Stomach smooth muscle (tissue), 2 donors: ENCODE results near the gene TMEM250.
"Not testable (repeated sequence)": the region's sequence is repeated elsewhere in the genome, so short reads cannot be mapped to it uniquely, and the experiment has no call there.

Experiments
- H3K27ac ChIP-seq: one replicate; pipeline ENCODE4 v1.7.0; 2013; ENCODE audit warnings: mild to moderate bottlenecking, low read length, inconsistent platforms
- H3K27me3 ChIP-seq, 2 donors: one replicate each; pipeline ENCODE4 v1.7.0; 2013; ENCODE audit warnings: low read length in 2 of 2; ENCODE audit not compliant: insufficient read depth in 2 of 2, control insufficient read depth in 1 of 2
- H3K36me3 ChIP-seq, 2 donors: one replicate each; pipeline ENCODE4 v1.7.0; 2013; ENCODE audit warnings: low read length in 2 of 2; ENCODE audit not compliant: control insufficient read depth in 2 of 2, insufficient read depth in 2 of 2
- H3K4me1 ChIP-seq: one replicate; pipeline ENCODE4 v1.7.0; 2013; ENCODE audit warnings: low read length; ENCODE audit not compliant: control insufficient read depth, insufficient read depth
- H3K4me3 ChIP-seq, 2 donors: one replicate each; pipeline ENCODE4 v1.7.0; 2013; ENCODE audit warnings: low read length in 2 of 2
- H3K9ac ChIP-seq, 2 donors: one replicate each; pipeline ENCODE4 v1.7.0; 2013; ENCODE audit warnings: low read length in 2 of 2, mild to moderate bottlenecking in 1 of 2
- H3K9me3 ChIP-seq, 2 donors: one replicate each; pipeline ENCODE4 v1.7.0; 2013; ENCODE audit warnings: low read length in 2 of 2; ENCODE audit not compliant: control insufficient read depth in 2 of 2
- donor health status: healthy.
- donor health status: Pancreatic carcinoma.

The TMEM250 gene

GRCh38 chr9:136153381-136154065 is 34.8 kb upstream of the TMEM250 start:
- Histone ChIP-seq H3K4me1 (no peaks in the 10 kb centered on the region), H3K9ac (no peak overlapping the region), H3K36me3 (no peaks in the 10 kb centered on the region), H3K27me3 (peaks cover 17 to 25% of the 10 kb centered on the region in 2 donors), H3K9me3 (no peaks in the 10 kb centered on the region), H3K27ac (no peak overlapping the region), H3K4me3 (no peak overlapping the region)

DNA sequence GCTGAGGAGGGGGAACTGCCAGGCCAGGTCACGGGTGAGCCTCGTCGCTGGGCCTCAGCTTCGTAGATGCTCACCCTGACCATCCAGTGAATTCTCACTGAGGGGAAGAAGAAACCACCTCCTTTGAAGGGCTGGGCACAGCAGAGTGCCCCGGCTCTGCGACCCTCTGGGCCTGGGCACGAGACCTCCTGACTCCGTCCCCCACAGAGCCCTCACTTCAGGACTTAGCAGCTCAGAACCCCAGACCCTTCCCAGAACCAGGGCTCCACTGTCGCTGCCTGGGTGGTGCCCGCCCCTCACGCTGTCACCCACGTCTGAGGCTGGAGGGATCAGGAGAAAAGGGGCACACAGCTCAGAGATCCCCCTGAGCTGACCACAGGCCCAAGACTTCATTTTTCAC is 34.3 kb upstream of the TMEM250 start:
- Histone ChIP-seq H3K9ac (no peak overlapping the region), H3K27ac (no peak overlapping the region), H3K4me3 (no peak overlapping the region), H3K9me3 (no peaks in the 10 kb centered on the region), H3K36me3 (no peaks in the 10 kb centered on the region), H3K27me3 (peaks cover 18 to 30% of the 10 kb centered on the region in 2 donors), H3K4me1 (no peaks in the 10 kb centered on the region)

DNA sequence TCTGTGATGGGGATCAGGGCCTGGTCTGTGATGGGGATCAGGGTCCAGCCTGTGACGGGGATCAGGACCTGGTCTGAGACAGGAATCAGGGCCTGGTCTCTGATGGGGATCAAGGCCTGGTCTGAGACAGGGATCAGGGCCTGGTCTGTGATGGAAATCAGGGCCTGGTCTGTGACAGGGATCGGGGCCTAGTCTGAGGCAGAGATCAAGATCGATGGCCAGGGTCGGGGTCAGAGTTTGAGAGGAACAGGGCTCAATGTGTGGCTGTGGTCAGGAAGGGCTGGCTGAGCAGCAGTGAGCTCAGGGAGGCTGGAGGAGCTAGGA is 33.8 kb upstream of the TMEM250 start:
- no peaks in the 10 kb centered on the region for H3K4me1 ChIP-seq
- H3K9ac ChIP-seq = no peak overlapping the region
- peaks cover 21 to 30% of the 10 kb centered on the region in 2 donors for H3K27me3 ChIP-seq
- no peaks in the 10 kb centered on the region for H3K36me3 ChIP-seq
- H3K9me3 ChIP-seq = no peaks in the 10 kb centered on the region
- H3K4me3 ChIP-seq = no peak overlapping the region
- H3K27ac ChIP-seq = no peak overlapping the region

DNA sequence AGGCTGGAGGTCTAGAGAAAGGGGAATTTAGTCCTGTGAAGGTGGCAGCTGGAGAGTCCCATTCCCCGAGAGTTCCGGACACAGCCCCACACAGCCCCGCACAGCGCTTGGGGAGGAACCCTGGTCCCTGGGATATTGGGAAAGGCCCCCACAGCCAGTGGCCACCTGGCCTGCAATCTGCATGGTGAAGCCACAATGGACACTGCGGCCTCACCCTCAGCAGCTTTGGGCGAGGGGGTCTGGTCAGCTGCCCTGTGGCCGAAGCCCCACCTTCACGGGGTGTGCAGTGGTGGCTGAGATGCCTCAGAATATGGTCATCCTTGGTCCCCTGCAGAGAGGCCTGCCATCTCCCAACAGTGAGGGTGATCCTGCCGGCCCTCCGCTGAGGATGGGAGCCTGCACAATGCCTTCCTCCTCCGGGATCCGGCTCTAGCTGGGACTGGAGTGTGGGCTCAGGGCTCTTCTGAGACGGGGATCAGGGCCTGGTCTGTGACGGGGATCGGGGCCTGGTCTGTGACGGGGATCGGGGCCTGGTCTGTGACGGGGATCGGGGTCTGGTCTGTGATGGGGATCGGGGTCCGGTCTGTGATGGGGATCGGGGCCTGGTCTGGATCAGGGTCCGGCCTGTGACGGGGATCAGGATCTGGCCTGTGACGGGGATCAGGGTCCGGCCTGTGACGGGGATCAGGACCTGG is 33.3 kb upstream of the TMEM250 start:
- no peak overlapping the region for H3K27ac ChIP-seq
- peaks cover 23 to 31% of the 10 kb centered on the region in 2 donors for H3K27me3 ChIP-seq
- no peaks in the 10 kb centered on the region for H3K36me3 ChIP-seq
- H3K4me3 ChIP-seq = no peak overlapping the region
- H3K4me1 ChIP-seq = no peaks in the 10 kb centered on the region
- H3K9ac ChIP-seq = no peak overlapping the region
- H3K9me3 ChIP-seq = no peaks in the 10 kb centered on the region

- no peak overlapping the region for H3K27ac ChIP-seq
- H3K36me3 ChIP-seq = no peaks in the 10 kb centered on the region
- no peak overlapping the region for H3K9ac ChIP-seq
- H3K27me3 ChIP-seq = peaks cover 26 to 31% of the 10 kb centered on the region in 2 donors
- H3K9me3 ChIP-seq = no peaks in the 10 kb centered on the region
- no peaks in the 10 kb centered on the region for H3K4me1 ChIP-seq
- no peak overlapping the region for H3K4me3 ChIP-seq
Measured at GRCh38 chr9:136151214-136151804, 32.6 kb upstream of the TMEM250 start.

- not testable (repeated sequence) for H3K4me1 ChIP-seq, H3K9ac ChIP-seq, H3K9me3 ChIP-seq, H3K4me3 ChIP-seq, H3K36me3 ChIP-seq, H3K27ac ChIP-seq
- H3K27me3 ChIP-seq = peaks cover 28 to 34% of the 10 kb centered on the region in 2 donors
Measured at GRCh38 chr9:136150664-136151213, 32.1 kb upstream of the TMEM250 start.

- Histone ChIP-seq H3K9ac (no peak overlapping the region), H3K9me3 (no peaks in the 10 kb centered on the region), H3K27ac (no peak overlapping the region), H3K36me3 (no peaks in the 10 kb centered on the region), H3K27me3 (peaks cover 32 to 34% of the 10 kb centered on the region in 2 donors), H3K4me3 (no peak overlapping the region), H3K4me1 (no peaks in the 10 kb centered on the region)
Measured at GRCh38 chr9:136149853-136150252, 31.2 kb upstream of the TMEM250 start.

GRCh38 chr9:136149337-136149736 is 30.7 kb upstream of the TMEM250 start:
- no peak overlapping the region for H3K9ac ChIP-seq
- no peak overlapping the region for H3K27ac ChIP-seq
- H3K27me3 ChIP-seq = peaks cover 34 to 37% of the 10 kb centered on the region in 2 donors
- no peaks in the 10 kb centered on the region for H3K9me3 ChIP-seq
- no peak overlapping the region for H3K4me3 ChIP-seq
- no peaks in the 10 kb centered on the region for H3K36me3 ChIP-seq
- H3K4me1 ChIP-seq = no peaks in the 10 kb centered on the region

GRCh38 chr9:136148766-136149165 is 30.1 kb upstream of the TMEM250 start:
- Histone ChIP-seq H3K27ac (no peak overlapping the region), H3K36me3 (no peaks in the 10 kb centered on the region), H3K27me3 (peaks cover 39 to 42% of the 10 kb centered on the region in 2 donors), H3K9ac (no peak overlapping the region), H3K9me3 (no peaks in the 10 kb centered on the region), H3K4me3 (no peak overlapping the region), H3K4me1 (no peaks in the 10 kb centered on the region)

- Histone ChIP-seq H3K4me3 (no peak overlapping the region), H3K9me3 (no peaks in the 10 kb centered on the region), H3K27ac (no peak overlapping the region), H3K36me3 (no peaks in the 10 kb centered on the region), H3K27me3 (peaks cover 44 to 45% of the 10 kb centered on the region in 2 donors), H3K4me1 (no peaks in the 10 kb centered on the region), H3K9ac (no peak overlapping the region)
Measured at GRCh38 chr9:136147890-136148714, 29.4 kb upstream of the TMEM250 start.
